Esophagus (tissue), 2 donors: Measurements from ENCODE around the gene UCHL3. TPM values are rescaled to one million over a fixed set of nuclear protein-coding genes. Genes with fewer than 3 reads are reported as not detected.

Experiments
- H3K27ac ChIP-seq, 2 donors: one replicate each; pipeline ENCODE4 v1.5.1; 2013; ENCODE audit warnings: low read depth in 2 of 2, mild to moderate bottlenecking in 2 of 2, inconsistent platforms in 1 of 2, low read length in 1 of 2, moderate library complexity in 1 of 2
- H3K27me3 ChIP-seq, 2 donors: one replicate each; pipeline ENCODE4 v1.6.1; 2013; ENCODE audit warnings: low read length in 2 of 2, control low read depth in 1 of 2, mild to moderate bottlenecking in 1 of 2; ENCODE audit not compliant: insufficient read depth in 2 of 2, control insufficient read depth in 1 of 2
- H3K36me3 ChIP-seq, 2 donors: one replicate each; pipeline ENCODE4 v1.6.1; 2013; ENCODE audit warnings: low read length in 1 of 2; ENCODE audit not compliant: control insufficient read depth in 2 of 2, insufficient read depth in 2 of 2
- H3K4me1 ChIP-seq, 2 donors: one replicate each; pipeline ENCODE4 v1.6.1; 2013; ENCODE audit warnings: low read length in 1 of 2; ENCODE audit not compliant: control insufficient read depth in 2 of 2, insufficient read depth in 2 of 2
- H3K4me3 ChIP-seq, 2 donors: one replicate each; pipeline ENCODE4 v1.5.1; 2013; ENCODE audit warnings: low read length in 2 of 2, mild to moderate bottlenecking in 2 of 2, low read depth in 1 of 2, moderate library complexity in 1 of 2
- H3K9me3 ChIP-seq, 2 donors: one replicate each; pipeline ENCODE4 v1.6.1; 2013; ENCODE audit warnings: mild to moderate bottlenecking in 2 of 2, low read depth in 1 of 2, low read length in 1 of 2, moderate library complexity in 1 of 2; ENCODE audit not compliant: control insufficient read depth in 2 of 2, insufficient read depth in 1 of 2
- WGBS, 2 donors: extraction: QIAGEN DNeasy Blood & Tissue Kit; methylation state at CpG; one replicate each; pipeline ENCODE4 v1.1.7; 2013; 5-methylcytosine and 5-hydroxymethylcytosine counted together
- polyA plus RNA-seq, 2 donors: library from polyadenylated mRNA; stranded (reverse); fragments of 200-250 nt; gene quantifications; one replicate each; pipeline ENCODE4 v1.2.3, GENCODE V29; 2013
- donor health status: healthy with polysubstance abuse.
- donor health status: Bipolar disorder and iron deficiency.

UCHL3 gene
- polyA plus RNA-seq, 2 donors, result 30.3 to 72.7 TPM

GRCh38 chr13:75579529-75579928 lies 29.9 kb downstream of the UCHL3 start:
- H3K4me1 ChIP-seq, result no peaks in the 10 kb centered on the region
- no peaks in the 10 kb centered on the region for H3K27me3 ChIP-seq
- 73 to 79% methylated on average over 3 of the region's 3 CpGs for WGBS, 2 donors
- no peak overlapping the region for H3K27ac ChIP-seq
- no peaks in the 10 kb centered on the region for H3K9me3 ChIP-seq
- H3K36me3 ChIP-seq, result peaks cover 0 to 3% of the 10 kb centered on the region in 2 donors
- no peak overlapping the region for H3K4me3 ChIP-seq

- Histone ChIP-seq H3K27ac (no peak overlapping the region), H3K9me3 (no peaks in the 10 kb centered on the region)
- 89 to 92% methylated on average over 2 of the region's 2 CpGs for WGBS, 2 donors
Observed at GRCh38 chr13:75581874-75582640, 32.5 kb downstream of the UCHL3 start.

GRCh38 chr13:75583091-75583490 lies 33.5 kb downstream of the UCHL3 start:
- Histone ChIP-seq H3K36me3 (peaks cover 0 to 3% of the 10 kb centered on the region in 2 donors), H3K27me3 (no peaks in the 10 kb centered on the region), H3K27ac (no peak overlapping the region), H3K4me3 (no peak overlapping the region), H3K4me1 (no peaks in the 10 kb centered on the region), H3K9me3 (no peaks in the 10 kb centered on the region)

More at GRCh38 chr13:75581874-75582640, 32.5 kb downstream of the UCHL3 start:
- Histone ChIP-seq H3K27me3 (no peaks in the 10 kb centered on the region), H3K36me3 (peaks cover 0 to 3% of the 10 kb centered on the region in 2 donors), H3K4me3 (no peak overlapping the region), H3K4me1 (no peaks in the 10 kb centered on the region)

GRCh38 chr13:75585153-75585552 lies 35.6 kb downstream of the UCHL3 start:
- Histone ChIP-seq H3K4me3 (no peak overlapping the region), H3K9me3 (no peaks in the 10 kb centered on the region), H3K36me3 (peaks cover 0 to 3% of the 10 kb centered on the region in 2 donors), H3K27me3 (no peaks in the 10 kb centered on the region), H3K4me1 (no peaks in the 10 kb centered on the region), H3K27ac (no peak overlapping the region)

GRCh38 chr13:75587679-75588078 lies 38.1 kb downstream of the UCHL3 start:
- 77 to 81% methylated on average over 1 of the region's 1 CpG for WGBS, 2 donors
- Histone ChIP-seq H3K36me3 (peaks cover 0 to 3% of the 10 kb centered on the region in 2 donors), H3K4me3 (no peak overlapping the region), H3K4me1 (no peaks in the 10 kb centered on the region), H3K9me3 (no peaks in the 10 kb centered on the region), H3K27me3 (no peaks in the 10 kb centered on the region), H3K27ac (no peak overlapping the region)

- H3K4me3 ChIP-seq, result no peak overlapping the region
- no peaks in the 10 kb centered on the region for H3K36me3 ChIP-seq
- 40 to 48% methylated on average over 1 of the region's 1 CpG for WGBS, 2 donors
- H3K9me3 ChIP-seq, result no peaks in the 10 kb centered on the region
- no peaks in the 10 kb centered on the region for H3K27me3 ChIP-seq
- H3K4me1 ChIP-seq, result no peaks in the 10 kb centered on the region
- no peak overlapping the region for H3K27ac ChIP-seq
Observed at GRCh38 chr13:75596657-75597182, 47.1 kb downstream of the UCHL3 start.

- 57 to 68% methylated on average over 4 of the region's 4 CpGs for WGBS, 2 donors
Observed at GRCh38 chr13:75600371-75600770, 50.8 kb downstream of the UCHL3 start.

GRCh38 chr13:75603038-75603437 lies 53.4 kb downstream of the UCHL3 start:
- Histone ChIP-seq H3K27me3 (no peaks in the 10 kb centered on the region), H3K4me3 (no peak overlapping the region), H3K4me1 (no peaks in the 10 kb centered on the region), H3K9me3 (no peaks in the 10 kb centered on the region), H3K27ac (no peak overlapping the region), H3K36me3 (no peaks in the 10 kb centered on the region)
- WGBS, 2 donors, result 97 to 98% methylated on average over 2 of the region's 2 CpGs

More at GRCh38 chr13:75600371-75600770, 50.8 kb downstream of the UCHL3 start:
- no peaks in the 10 kb centered on the region for H3K4me1 ChIP-seq
- no peak overlapping the region for H3K4me3 ChIP-seq
- no peaks in the 10 kb centered on the region for H3K9me3 ChIP-seq
- H3K27ac ChIP-seq, result no peak overlapping the region
- H3K27me3 ChIP-seq, result no peaks in the 10 kb centered on the region
- H3K36me3 ChIP-seq, result no peaks in the 10 kb centered on the region

GRCh38 chr13:75607447-75607846 lies 57.9 kb downstream of the UCHL3 start:
- no peaks in the 10 kb centered on the region for H3K4me1 ChIP-seq
- no peak overlapping the region for H3K27ac ChIP-seq
- H3K27me3 ChIP-seq, result no peaks in the 10 kb centered on the region
- H3K4me3 ChIP-seq, result no peak overlapping the region
- 92 to 93% methylated on average over 2 of the region's 2 CpGs for WGBS, 2 donors
- H3K9me3 ChIP-seq, result no peaks in the 10 kb centered on the region
- no peaks in the 10 kb centered on the region for H3K36me3 ChIP-seq

- Histone ChIP-seq H3K9me3 (no peaks in the 10 kb centered on the region), H3K27ac (no peak overlapping the region), H3K27me3 (no peaks in the 10 kb centered on the region), H3K4me1 (no peaks in the 10 kb centered on the region), H3K36me3 (no peaks in the 10 kb centered on the region), H3K4me3 (no peak overlapping the region)
Observed at GRCh38 chr13:75610466-75610865, 60.9 kb downstream of the UCHL3 start.
